NCI-H128 (cell line): ENCODE results near the gene RPS15.
"Not testable (repeated sequence)": the region's sequence is repeated elsewhere in the genome, so short reads cannot be mapped to it uniquely, and the experiment has no call there.

Source experiments
- DNase-seq: peaks from one replicate; lab custom pipeline; 2025; ENCODE audit not compliant: unreplicated experiment; lab: John Stamatoyannopoulos, UW

RPS15 gene

DNA sequence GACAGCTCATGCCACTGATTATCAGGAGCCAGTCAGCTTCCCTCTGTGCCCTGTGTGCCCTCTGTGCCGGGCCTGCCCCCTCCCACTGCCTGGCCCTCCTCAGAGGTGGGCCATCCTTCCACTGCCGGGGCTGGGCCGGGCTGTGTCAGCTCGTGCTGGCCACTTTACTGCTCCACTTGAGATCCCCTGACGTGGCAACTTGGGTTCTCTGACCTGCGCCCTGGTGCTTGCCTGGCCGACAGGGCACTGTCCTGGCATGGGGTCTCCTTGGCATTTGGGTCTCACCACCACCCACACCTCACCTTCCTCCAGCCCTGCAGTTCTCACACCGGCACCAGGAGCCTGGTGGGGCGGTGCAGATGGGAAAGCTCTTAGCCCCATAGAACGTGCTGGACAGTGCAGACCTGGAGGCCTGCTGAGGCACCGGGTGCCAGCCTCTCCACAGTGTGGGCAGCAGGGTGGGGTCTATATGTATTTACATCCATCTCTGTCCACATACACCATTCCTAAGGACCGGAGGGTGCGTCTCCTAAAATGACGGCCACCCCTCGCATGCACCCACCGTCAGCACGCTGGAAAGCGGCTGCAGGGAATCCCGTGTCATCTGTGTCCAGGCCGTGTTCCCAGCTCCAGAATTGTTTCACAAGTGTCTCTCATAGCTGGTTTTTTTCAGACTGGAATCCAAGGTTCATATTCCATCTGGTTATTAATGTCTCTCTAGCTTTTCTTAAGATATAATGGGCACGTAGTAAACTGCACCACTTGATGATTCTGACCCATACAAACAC, 19.1 kb upstream of the RPS15 start:
- no peak for DNase-seq

GRCh38 chr19:1420085-1420484, 18.1 kb upstream of the RPS15 start:
- DNase-seq, result not testable (repeated sequence)

DNA sequence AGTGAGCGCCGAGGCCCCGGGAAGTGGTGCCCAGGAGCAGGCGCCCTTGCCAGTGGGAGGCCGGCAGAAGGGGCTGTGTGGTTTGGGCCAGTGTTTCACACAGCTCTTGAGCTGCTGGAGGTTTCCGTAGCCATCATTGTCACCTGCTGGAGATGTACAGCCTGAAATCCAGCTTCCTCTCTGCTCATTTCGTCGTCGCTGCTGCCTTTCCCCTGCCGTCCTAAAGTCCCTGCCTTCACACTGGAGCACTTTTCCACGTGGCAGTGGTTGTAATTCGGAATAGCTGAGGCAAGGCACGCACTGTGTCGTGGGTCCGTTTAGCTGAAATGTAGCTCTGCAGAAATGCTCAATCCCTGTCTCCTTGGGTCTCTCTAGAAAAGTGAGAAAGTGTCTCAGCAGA, 17.6 kb upstream of the RPS15 start:
- DNase-seq, result no peak

DNA sequence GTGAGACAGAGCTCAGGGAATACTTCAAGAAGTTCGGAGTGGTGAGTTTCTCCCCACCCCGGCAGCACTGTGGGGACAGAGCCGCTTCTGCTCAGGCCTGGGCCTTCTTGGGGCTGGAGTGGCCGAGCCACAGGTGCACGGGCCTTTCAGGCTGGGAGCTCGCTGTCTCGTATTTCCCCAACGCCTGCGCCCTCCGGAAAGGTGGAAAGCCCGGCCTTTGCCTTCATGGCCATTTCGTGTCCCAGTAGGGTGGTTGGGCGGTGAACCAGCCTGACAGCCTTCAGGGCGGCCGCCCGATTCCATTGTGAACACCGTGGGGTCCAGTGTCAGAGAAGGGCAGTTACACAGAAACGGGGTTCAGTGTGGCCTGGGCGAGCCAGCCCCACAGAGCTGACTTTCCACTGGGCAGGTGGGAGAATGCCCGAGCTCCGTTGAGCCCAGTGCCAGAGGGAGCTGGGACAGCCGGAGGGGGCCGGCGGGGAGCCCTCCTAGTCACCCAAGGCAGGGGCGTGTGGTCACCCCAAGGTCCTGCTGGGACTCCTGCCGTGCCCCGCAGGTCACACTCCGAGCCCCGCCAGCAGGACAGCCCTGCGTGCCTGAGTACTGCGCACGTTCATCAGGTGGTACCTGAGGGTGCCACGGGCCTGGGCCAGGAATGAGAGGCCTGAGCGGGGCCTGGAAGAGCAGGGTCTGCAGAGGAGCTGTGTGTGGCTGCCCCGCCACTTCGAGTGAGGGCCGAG, 16.8 kb upstream of the RPS15 start:
- DNase-seq, result no peak

GRCh38 chr19:1421958-1422305, 16.3 kb upstream of the RPS15 start:
- DNase-seq, result no peak

GRCh38 chr19:1422360-1422759, 15.8 kb upstream of the RPS15 start:
- no peak for DNase-seq

DNA sequence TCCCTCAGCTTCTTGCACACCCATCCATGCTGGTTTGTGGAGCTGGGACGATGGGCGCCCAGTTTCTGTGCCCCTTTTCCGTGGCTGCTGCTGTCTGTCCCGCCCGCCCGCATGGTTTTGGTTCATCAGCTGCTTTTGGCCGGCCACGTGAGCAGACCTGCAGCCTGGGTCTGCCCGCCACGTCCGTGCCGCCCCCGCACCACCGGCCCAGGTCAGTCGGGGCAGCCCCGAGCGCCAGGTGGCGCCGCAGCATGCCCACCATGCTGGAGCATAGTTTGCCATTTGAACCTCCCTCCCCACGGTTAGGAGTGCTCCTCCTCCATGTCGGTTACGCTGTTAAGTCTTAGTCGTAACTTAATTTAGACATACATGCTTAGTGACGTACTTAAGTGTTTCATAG, 15.3 kb upstream of the RPS15 start:
- no peak for DNase-seq

- no peak for DNase-seq
Measured at GRCh38 chr19:1423436-1424191, 14.6 kb upstream of the RPS15 start.

GRCh38 chr19:1424192-1424955, 13.8 kb upstream of the RPS15 start:
- no peak for DNase-seq

GRCh38 chr19:1425102-1425837, 12.9 kb upstream of the RPS15 start:
- DNase-seq, result no peak

DNA sequence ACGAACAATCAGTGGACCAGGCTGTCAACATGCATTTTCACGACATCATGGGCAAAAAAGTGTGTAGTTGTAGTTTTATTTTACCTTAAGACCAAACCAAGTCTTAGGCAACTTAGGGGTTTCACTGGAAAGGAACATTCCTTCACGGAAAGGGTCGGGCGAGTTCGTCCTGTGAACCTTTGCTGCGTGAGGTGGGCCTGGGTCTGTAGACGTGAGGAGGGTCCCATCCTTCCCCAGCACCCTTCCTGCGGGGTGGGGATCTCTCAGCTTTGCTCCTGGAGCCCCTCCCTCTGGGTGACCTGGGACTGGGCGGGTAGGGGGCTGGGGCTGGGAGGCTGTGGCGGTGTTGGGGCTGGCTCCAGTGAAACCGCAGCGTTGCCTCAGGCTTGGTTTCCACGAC, 12.3 kb upstream of the RPS15 start:
- no peak for DNase-seq

DNA sequence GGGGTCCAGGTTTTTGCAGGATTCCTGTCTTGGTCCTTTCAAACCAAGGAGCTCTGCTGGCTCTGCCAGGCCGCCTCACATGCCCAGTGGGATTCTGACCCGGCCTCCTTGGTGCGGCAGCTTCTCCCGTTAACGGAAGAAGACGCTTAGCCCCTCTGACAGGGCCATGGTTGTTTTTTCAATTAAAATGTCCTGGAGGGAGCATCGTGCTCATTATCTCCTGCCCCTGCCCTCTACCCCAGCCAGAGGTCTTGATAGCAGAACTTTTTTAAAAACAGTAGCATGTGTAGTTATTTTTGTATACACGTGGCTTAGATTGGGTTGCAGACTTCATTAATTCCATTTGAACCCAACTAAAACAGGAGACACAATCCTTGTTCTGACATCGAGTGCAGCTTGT, 11.5 kb upstream of the RPS15 start:
- no peak for DNase-seq

DNA sequence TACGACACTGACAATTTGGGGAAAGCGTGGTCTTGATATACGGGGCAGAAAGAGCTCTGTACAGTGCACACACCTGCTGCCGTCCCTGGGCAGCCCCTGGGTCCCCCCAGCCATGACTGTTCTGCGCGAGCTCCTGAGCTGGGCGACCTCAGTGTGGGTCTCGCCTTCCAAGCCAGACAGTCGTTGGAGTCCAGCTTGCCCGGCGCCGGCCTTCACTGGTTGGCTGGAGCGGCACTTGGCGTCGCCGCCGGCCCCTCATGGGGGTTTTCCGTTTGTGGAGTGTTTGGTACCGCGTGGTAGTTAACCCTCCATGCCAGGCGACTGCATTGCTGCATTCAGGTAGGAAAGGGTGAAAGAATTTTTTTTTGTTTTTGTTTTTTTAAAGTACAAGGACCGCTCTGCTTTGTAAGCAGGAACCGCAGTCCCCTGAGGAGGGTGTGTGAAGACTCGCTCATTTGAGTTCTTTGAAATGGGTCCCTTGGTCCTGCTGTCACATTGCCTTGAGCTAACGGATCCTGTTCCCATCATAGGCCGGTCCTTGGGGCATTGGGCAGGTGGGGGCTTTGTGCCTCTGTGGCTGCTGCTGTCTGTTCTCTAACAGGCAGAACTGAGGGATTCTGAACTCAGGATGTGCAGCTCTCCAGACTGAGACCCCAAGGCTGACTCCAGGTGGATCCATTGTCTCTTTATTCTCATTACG, 10.8 kb upstream of the RPS15 start:
- DNase-seq, result no peak

- no peak for DNase-seq
Measured at GRCh38 chr19:1428738-1429391, 9.3 kb upstream of the RPS15 start.

- no peak for DNase-seq
Measured at GRCh38 chr19:1429750-1430149, 8.4 kb upstream of the RPS15 start.

DNA sequence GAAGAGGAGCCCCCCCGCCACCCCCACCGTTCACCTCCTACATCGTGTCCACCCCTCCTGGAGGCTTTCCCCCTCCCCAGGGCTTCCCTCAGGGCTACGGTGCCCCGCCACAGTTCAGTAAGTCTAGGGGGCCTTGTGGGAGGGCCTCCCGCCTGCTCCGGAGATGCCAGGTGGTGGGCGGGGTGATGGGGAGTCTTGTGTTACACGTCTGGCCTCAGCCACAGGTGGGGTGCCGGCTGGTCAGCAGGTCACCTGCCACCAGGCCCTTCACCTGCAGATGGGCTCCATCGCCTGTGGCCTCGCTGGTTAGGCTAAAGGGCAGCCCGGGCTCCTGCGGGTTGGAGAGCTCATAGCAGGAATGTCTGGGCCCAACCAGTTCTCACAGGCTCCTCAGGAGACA, 8.0 kb upstream of the RPS15 start:
- DNase-seq, result no peak

DNA sequence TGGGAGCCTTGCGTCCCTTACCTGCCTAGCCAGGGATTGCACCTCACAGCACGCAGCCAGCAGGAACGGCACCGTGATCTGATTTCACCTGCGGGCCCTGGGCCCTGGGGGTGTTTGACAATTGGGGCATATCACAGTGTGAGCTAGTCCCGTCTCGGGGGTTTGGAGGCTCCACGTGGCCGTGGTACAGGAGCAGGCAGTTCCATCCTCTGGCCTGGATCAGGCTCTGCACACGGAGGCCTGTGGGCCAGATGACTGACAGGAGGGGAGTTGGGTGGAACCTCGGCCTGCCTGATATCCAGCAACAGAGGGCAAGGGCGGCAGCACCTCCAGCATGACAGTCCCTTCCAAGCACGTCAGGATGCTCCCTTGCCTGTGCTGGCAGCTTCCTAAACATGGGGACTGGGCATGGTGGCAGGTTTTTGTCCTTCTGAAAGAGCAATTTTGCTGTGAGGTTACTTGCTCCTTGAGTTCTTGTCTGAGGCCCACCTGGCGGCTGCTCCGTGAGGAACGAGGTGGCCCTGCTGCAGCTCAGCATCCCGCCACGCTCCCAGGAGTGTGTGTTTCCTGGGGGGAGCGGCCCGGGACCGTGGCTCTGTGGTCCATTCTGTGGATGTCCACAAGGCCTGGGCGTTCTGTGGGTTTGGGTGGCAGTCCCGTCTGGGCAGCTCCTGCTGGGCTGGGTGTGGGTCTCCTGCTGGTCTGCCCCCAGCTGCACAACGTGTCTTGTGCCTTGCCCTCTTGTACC, 6.3 kb upstream of the RPS15 start:
- DNase-seq, result no peak

GRCh38 chr19:1432507-1432887, 5.7 kb upstream of the RPS15 start:
- DNase-seq, result no peak
